Naive thymus-derived CD4-positive, alpha-beta T cell (primary cell): ENCODE measurements around the gene BIRC6. TPM values are rescaled to one million over a fixed set of nuclear protein-coding genes. Genes with fewer than 3 reads are reported as not detected.
"Not testable (repeated sequence)": the region's sequence is repeated elsewhere in the genome, so short reads cannot be mapped to it uniquely, and the experiment has no call there.

Source experiments
- ATAC-seq: fragments of 150-1000 bp; cut with Tn5 transposase; 2 replicates; pipeline ENCODE4 v1.10.0; 2021; ENCODE audit warnings: mild to moderate bottlenecking, moderate library complexity
- CTCF ChIA-PET: fragments of 350-600 bp; sonication (Branson Sonifier 250); formaldehyde crosslinking; loops from one replicate; lab custom pipeline; 2021; ENCODE audit warnings: antibody characterized with exemption; lab: Charles Lee
- POLR2A ChIA-PET: fragments of 350-600 bp; sonication (Branson Sonifier 250); formaldehyde crosslinking; loops from one replicate; lab custom pipeline; 2021; ENCODE audit warnings: antibody characterized with exemption, inconsistent platforms; lab: Charles Lee
- DNase-seq, 9 donors: peaks; one replicate each; pipeline versions ENCODE4 v3.0.0 to v3.0.0-alpha.2; 2020 to 2022; ENCODE audit warnings: mixed read lengths in 1 of 9
- H3K27ac ChIP-seq: one replicate; pipeline ENCODE4 v1.7.0; 2013; ENCODE audit warnings: mild to moderate bottlenecking, low read depth, low read length, moderate library complexity
- H3K27me3 ChIP-seq, 2 donors: one replicate each; pipeline ENCODE4 v1.7.0; 2013; ENCODE audit warnings: low read length in 2 of 2, mild to moderate bottlenecking in 2 of 2, moderate library complexity in 2 of 2; ENCODE audit not compliant: control insufficient read depth in 2 of 2, insufficient read depth in 2 of 2
- H3K36me3 ChIP-seq, 3 experiments: 1 replicate in 2 of 3; 2 replicates in 1 of 3; pipeline ENCODE4 v1.7.0; 2013; ENCODE audit warnings: low read length in 3 of 3, mild to moderate bottlenecking in 3 of 3, moderate library complexity in 1 of 3; ENCODE audit not compliant: insufficient read depth in 3 of 3, control insufficient read depth in 2 of 3
- H3K4me1 ChIP-seq, 2 donors: one replicate each; pipeline ENCODE4 v1.7.0; 2013; ENCODE audit warnings: low read length in 2 of 2, mild to moderate bottlenecking in 2 of 2, moderate library complexity in 1 of 2; ENCODE audit not compliant: control insufficient read depth in 2 of 2, insufficient read depth in 2 of 2
- H3K4me3 ChIP-seq: 2 replicates; pipeline ENCODE4 v1.7.0; 2013; ENCODE audit warnings: mild to moderate bottlenecking, low read length
- H3K9me3 ChIP-seq, 3 experiments: 1 replicate in 2 of 3; 2 replicates in 1 of 3; pipeline ENCODE4 v1.7.0; 2013; ENCODE audit warnings: low read length in 3 of 3; ENCODE audit not compliant: control insufficient read depth in 2 of 3
- H3K27ac Mint-ChIP-seq, 9 donors: one replicate each; pipeline ENCODE4 v1.8.0; 2020 to 2022; ENCODE audit warnings: mixed read lengths in 9 of 9, mild to moderate bottlenecking in 8 of 9, moderate library complexity in 5 of 9, inconsistent platforms in 2 of 9
- H3K27me3 Mint-ChIP-seq, 5 donors: one replicate each; pipeline ENCODE4 v1.8.0; 2021 to 2022; ENCODE audit warnings: mixed read lengths in 5 of 5, mild to moderate bottlenecking in 1 of 5
- H3K36me3 Mint-ChIP-seq, 5 donors: one replicate each; pipeline ENCODE4 v1.8.0; 2020 to 2022; ENCODE audit warnings: mixed read lengths in 5 of 5, mild to moderate bottlenecking in 3 of 5, inconsistent platforms in 1 of 5
- H3K4me1 Mint-ChIP-seq, 7 donors: one replicate each; pipeline ENCODE4 v1.8.0; 2020 to 2022; ENCODE audit warnings: mixed read lengths in 7 of 7, mild to moderate bottlenecking in 3 of 7, inconsistent platforms in 1 of 7
- H3K4me3 Mint-ChIP-seq, 10 donors: one replicate each; pipeline ENCODE4 v1.8.0; 2020 to 2022; ENCODE audit warnings: mild to moderate bottlenecking in 10 of 10, mixed read lengths in 10 of 10, moderate library complexity in 6 of 10, inconsistent platforms in 2 of 10
- H3K9me3 Mint-ChIP-seq, 11 donors: one replicate each; pipeline ENCODE4 v1.8.0; 2020 to 2022; ENCODE audit warnings: mixed read lengths in 11 of 11, mild to moderate bottlenecking in 4 of 11, inconsistent platforms in 1 of 11, moderate library complexity in 1 of 11
- intact Hi-C, 2 donors: fragments of 100-400 bp; cut with micrococcal nuclease; formaldehyde crosslinking; loops; one replicate each; pipeline ENCODE4 v1.15.1; 2023
- polyA plus RNA-seq, 2 donors: library from polyadenylated mRNA; unstranded; fragments of 300-500 nt; fragmentation: Illumina TruSeq; gene quantifications; one replicate each; pipeline ENCODE4 v1.2.3, GENCODE V29; 2021
- total RNA-seq, 6 experiments: library from RNA in 5 of 6; stranded (reverse) in 5 of 6; gene quantifications; 1 replicate in 5 of 6; 2 replicates in 1 of 6; pipeline ENCODE4 v1.2.3 and lab custom pipeline; 2021 to 2026

The BIRC6 gene
- total and polyA plus RNA-seq, 7 experiments from 2014 or later = 21.8 to 159 (median 135) TPM

DNA sequence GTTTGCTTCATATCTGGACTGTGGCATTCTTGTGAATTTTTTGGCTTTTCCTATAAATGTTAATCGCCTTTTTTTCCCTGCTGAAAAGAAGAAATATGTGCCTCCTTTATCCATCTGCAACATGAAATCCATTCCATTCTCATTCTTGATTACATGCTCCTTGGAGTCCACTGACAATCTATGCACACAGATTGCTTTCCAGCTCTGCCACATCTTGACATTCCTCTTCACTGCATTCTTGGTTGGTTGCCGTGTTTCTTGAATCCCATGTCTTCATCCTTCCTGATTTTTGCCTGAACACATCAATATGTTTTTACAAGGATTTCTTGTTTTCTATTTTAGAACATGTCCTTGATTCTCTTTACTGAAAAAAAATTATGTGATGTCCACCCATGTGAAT, 26.7 kb upstream of the BIRC6 start:
- no peaks in the 10 kb centered on the region for H3K4me1 ChIP-seq
- H3K4me1 Mint-ChIP-seq = peaks cover 0 to 6% (median 0%) of the 10 kb centered on the region in 7 donors
- H3K9me3 ChIP-seq = no peaks in the 10 kb centered on the region
- no peak overlapping the region for H3K27ac ChIP-seq
- DNase-seq = no peak
- ChIA-PET POLR2A (no interaction called here), CTCF (no interaction called here)
- intact Hi-C loops = no loop called here
- H3K27ac Mint-ChIP-seq = no peak overlapping the region
- no peaks in the 10 kb centered on the region for H3K9me3 Mint-ChIP-seq
- no peaks in the 10 kb centered on the region for H3K27me3 ChIP-seq
- ATAC-seq = no peak
- H3K4me3 ChIP-seq = no peak overlapping the region
- no peak overlapping the region for H3K4me3 Mint-ChIP-seq
- H3K36me3 Mint-ChIP-seq = peaks cover 0 to 23% (median 18%) of the 10 kb centered on the region in 5 donors
- no peaks in the 10 kb centered on the region for H3K36me3 ChIP-seq
- no peaks in the 10 kb centered on the region for H3K27me3 Mint-ChIP-seq

DNA sequence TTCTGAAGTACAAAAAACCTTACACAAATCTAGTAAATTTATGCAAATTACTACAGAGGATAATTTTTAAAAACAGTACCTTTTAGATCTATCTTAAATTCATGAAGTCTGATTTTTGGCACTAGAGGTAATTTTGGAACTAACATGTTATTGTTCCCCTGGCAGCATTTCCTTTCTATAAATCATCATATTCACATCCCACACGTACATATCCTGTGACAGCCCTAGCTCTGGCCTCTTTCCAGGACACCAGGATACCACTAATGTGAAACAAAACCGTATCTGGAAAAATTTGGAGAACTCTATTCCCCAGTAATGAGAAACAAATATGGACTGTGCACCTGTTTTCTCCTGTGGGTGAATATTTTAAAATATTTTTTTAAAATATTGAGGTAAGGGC, 14.0 kb upstream of the BIRC6 start:
- H3K4me3 ChIP-seq = no peak overlapping the region
- Mint-ChIP-seq H3K9me3 (peaks cover 0 to 1% (median 0%) of the 10 kb centered on the region in 11 donors), H3K27me3 (no peaks in the 10 kb centered on the region), H3K4me3 (no peak overlapping the region), H3K27ac (no peak overlapping the region), H3K36me3 (peaks cover 0 to 7% (median 0%) of the 10 kb centered on the region in 5 donors), H3K4me1 (no peaks in the 10 kb centered on the region)
- no peaks in the 10 kb centered on the region for H3K27me3 ChIP-seq
- ChIA-PET CTCF (no interaction called here), POLR2A (no interaction called here)
- H3K9me3 ChIP-seq = no peaks in the 10 kb centered on the region
- intact Hi-C loops = no loop called here
- no peaks in the 10 kb centered on the region for H3K36me3 ChIP-seq
- no peak overlapping the region for H3K27ac ChIP-seq
- DNase-seq (no peak), ATAC-seq (no peak)
- no peaks in the 10 kb centered on the region for H3K4me1 ChIP-seq

DNA sequence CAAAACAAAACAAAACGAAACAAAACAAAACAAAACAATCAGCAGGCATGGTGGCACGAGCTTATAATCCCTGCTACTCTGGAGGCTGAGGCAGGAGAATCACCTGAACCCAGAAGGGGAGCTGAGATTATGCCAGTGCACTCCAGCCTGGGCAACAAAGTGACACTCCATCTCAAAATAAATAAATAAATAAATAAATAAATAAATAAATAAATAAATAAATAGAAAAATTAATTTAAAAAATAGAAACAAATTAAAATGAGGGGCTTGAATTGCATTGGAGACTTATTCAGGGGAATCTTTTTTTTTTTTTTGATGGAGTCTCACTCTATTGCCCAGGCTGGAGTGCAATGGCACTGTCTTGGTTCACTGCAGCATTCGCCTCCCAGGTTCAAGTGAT, 6.0 kb upstream of the BIRC6 start:
- H3K4me1 Mint-ChIP-seq, H3K27me3 ChIP-seq, H3K4me3 Mint-ChIP-seq, H3K27me3 Mint-ChIP-seq, H3K27ac Mint-ChIP-seq, H3K4me3 ChIP-seq, H3K27ac ChIP-seq, H3K36me3 ChIP-seq, ATAC-seq, H3K4me1 ChIP-seq, H3K9me3 ChIP-seq, intact Hi-C loops, DNase-seq, H3K9me3 Mint-ChIP-seq, H3K36me3 Mint-ChIP-seq: not testable (repeated sequence)
- CTCF ChIA-PET = interaction anchor here (0.6 kb wide), 1 partner anchor 70 kb away, joined by 3 read pairs; no protein-coding TSS in a partner anchor
- POLR2A ChIA-PET = interaction anchor here (1.1 kb wide), 1 partner anchor 9 kb away, joined by 4 read pairs; no protein-coding TSS in a partner anchor

DNA sequence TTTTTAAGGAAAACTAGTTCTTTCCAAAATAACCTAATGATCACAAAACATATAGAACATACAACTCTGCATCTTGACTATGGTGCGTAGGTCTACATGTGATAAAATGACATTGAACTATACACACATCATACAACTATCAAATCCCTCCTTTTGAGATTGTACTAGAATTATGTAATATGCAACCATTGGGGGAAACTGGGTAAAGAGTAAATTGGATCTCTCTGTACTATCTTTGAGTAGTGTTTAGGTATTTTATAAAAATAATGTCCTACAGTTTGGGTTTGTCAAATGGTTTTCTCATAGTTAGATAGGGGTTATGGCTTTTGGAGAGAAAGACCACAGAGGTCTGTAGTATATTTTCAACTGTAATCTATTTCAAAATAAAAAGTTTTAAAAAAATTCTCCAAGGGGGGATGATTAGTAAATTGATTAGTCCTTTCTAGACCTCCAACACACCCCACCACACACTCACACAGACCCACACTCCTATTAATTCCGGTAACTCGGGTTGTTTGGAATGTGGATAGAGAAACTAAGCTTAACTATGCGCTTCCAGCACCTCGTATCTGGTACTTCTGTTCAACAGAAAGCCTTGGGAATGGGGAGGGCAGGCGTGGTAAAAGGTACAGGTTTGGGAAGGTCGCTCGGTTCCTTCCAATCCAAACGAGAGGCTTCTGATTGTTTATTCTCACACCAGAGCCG, 695 bp upstream of the BIRC6 start:
- Histone ChIP-seq H3K27ac (peak overlapping the region; percentile 92), H3K9me3 (no peaks in the 10 kb centered on the region), H3K27me3 (no peaks in the 10 kb centered on the region), H3K4me3 (peak overlapping the region; percentile 77), H3K4me1 (peaks cover 6 to 21% of the 10 kb centered on the region in 2 donors), H3K36me3 (peaks cover 0 to 6% (median 0%) of the 10 kb centered on the region in 3 experiments)
- Mint-ChIP-seq H3K4me3 (peak overlapping the region; percentile 87 to 98 (median 91)), H3K9me3 (no peaks in the 10 kb centered on the region), H3K27me3 (no peaks in the 10 kb centered on the region), H3K27ac (peak overlapping the region; percentile 60 to 97 (median 90)), H3K4me1 (peaks cover 22 to 36% (median 28%) of the 10 kb centered on the region in 7 donors), H3K36me3 (peaks cover 0 to 12% (median 3%) of the 10 kb centered on the region in 5 donors)
- POLR2A ChIA-PET = interaction anchor here (0.6 to 1.0 kb wide), 2 partner anchors 190 to 292 kb away, joined by 3 read pairs; partner anchors contain the start of gene SLC30A6
- peak in 6 of 9 donors; percentile 1 to 28 (median 10) for DNase-seq
- CTCF ChIA-PET = no interaction called here
- ATAC-seq = no peak
- intact Hi-C loops = loop anchor here (1.0 to 5.0 kb wide), 5 partner anchors 39 to 1243 kb away; partner anchors contain the start of genes FAM98A (in 1 of the 2), SLC30A6 (in 1 of the 2) and TTC27 (in 1 of the 2)

DNA sequence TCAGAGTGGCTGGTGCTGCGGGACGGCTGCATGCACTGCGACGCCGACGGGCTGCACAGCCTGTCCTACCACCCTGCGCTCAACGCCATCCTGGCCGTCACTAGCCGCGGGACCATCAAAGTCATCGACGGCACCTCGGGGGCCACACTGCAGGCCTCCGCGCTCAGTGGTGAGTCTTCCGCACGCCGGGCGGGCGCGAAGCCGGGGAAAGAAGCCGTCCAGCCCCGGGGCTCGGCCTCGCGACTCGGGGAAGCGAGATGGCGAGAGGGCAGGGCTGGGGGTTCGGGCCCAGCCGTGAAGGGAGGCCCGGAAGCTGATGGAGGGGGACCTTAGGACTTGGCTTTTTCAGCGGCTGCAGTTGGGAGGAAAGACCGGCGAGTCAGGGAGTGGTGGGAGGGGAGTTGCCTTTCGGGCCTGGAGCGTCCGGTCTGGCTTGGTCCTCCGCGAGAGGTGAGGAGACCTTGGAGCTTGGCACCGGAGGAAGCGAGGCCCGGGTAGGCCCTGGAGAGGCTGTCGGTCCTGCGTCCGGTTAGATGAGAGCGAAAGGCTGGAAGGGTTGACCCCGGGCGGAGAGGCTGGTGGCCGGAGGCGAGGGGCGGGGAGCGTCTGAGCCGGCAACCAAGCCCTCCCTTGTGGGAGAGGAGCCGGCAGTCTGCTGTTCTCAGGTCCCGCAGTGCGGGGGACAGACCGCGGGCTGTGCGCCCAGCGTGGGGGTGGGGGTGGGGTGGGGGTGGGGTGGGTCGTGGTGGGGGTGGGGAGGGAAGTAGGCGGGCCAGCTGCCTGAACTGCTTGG, 691 bp downstream of the BIRC6 start:
- ChIA-PET POLR2A (interaction anchor here (1.0 kb wide), 1 partner anchor 79 kb away, joined by 4 read pairs; no protein-coding TSS in a partner anchor), CTCF (no interaction called here)
- DNase-seq = peak in 3 of 9 donors; percentile 25 to 48 (median 33)
- Histone ChIP-seq H3K9me3 (no peaks in the 10 kb centered on the region), H3K36me3 (peaks cover 0 to 6% (median 0%) of the 10 kb centered on the region in 3 experiments), H3K4me1 (peaks cover 6 to 21% of the 10 kb centered on the region in 2 donors), H3K27ac (peak overlapping the region; percentile 92), H3K27me3 (no peaks in the 10 kb centered on the region), H3K4me3 (peak overlapping the region; percentile 77)
- Mint-ChIP-seq H3K4me3 (peak overlapping the region; percentile 85 to 98 (median 90)), H3K4me1 (peaks cover 34 to 50% (median 41%) of the 10 kb centered on the region in 7 donors), H3K9me3 (no peaks in the 10 kb centered on the region), H3K36me3 (peaks cover 5 to 19% (median 8%) of the 10 kb centered on the region in 5 donors), H3K27me3 (no peaks in the 10 kb centered on the region), H3K27ac (peak overlapping the region; percentile 49 to 98 (median 84))
- intact Hi-C loops = loop anchor here (1.0 to 5.0 kb wide), 10 partner anchors 17 to 1242 kb away; partner anchors contain the start of genes SLC30A6 (in 2 of the 2), SPAST (in 2 of the 2), TTC27 (in 2 of the 2) and FAM98A (in 1 of the 2)
- peak; percentile 1 for ATAC-seq

DNA sequence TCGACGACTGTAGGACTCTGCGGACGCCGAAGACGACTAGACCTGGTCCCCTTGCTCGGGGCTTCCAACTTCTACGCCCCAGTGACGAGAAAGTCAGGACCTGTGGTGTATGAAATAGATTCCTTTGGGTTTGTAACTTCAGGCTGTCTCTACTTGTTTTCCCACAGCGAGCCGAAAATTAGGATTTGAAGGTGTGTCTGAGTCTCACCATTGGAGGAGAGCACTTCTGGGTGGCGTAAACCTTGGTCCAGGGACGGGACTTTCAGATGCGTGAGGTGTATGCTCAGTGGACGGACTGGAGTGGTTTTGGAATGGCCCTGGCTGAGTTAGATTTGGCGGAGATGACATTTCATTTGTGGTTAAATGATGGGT, 1.3 kb downstream of the BIRC6 start:
- Mint-ChIP-seq H3K27me3 (no peaks in the 10 kb centered on the region), H3K4me3 (peak overlapping the region; percentile 85 to 98 (median 90)), H3K9me3 (no peaks in the 10 kb centered on the region), H3K27ac (peak overlapping the region; percentile 49 to 89 (median 84)), H3K36me3 (peaks cover 5 to 19% (median 8%) of the 10 kb centered on the region in 5 donors), H3K4me1 (peaks cover 34 to 54% (median 46%) of the 10 kb centered on the region in 7 donors)
- intact Hi-C loops = loop anchor here in 1 of 2 donors (2.0 to 5.0 kb wide), 2 partner anchors 17 to 41 kb away; no protein-coding TSS in a partner anchor
- peak overlapping the region; percentile 59 for H3K4me3 ChIP-seq
- peaks cover 6 to 21% of the 10 kb centered on the region in 2 donors for H3K4me1 ChIP-seq
- CTCF ChIA-PET = no interaction called here
- peak in 2 of 9 donors; percentile 2 to 8 for DNase-seq
- no peaks in the 10 kb centered on the region for H3K27me3 ChIP-seq
- H3K36me3 ChIP-seq = peaks cover 0 to 6% (median 0%) of the 10 kb centered on the region in 3 experiments
- H3K27ac ChIP-seq = peak overlapping the region; percentile 66
- ATAC-seq = no peak
- no peaks in the 10 kb centered on the region for H3K9me3 ChIP-seq
- POLR2A ChIA-PET = interaction anchor here (1.0 kb wide), 1 partner anchor 80 kb away, joined by 4 read pairs; no protein-coding TSS in a partner anchor
